AG08396 (cell line): Measurements from ENCODE around the gene PCDHA6.
A peak's percentile ranks its signal among the peaks of the same experiment; 100 is the strongest.
"Not testable (repeated sequence)": the region's sequence is repeated elsewhere in the genome, so short reads cannot be mapped to it uniquely, and the experiment has no call there.

Source experiments
- DNase-seq: peaks from one replicate; pipeline ENCODE4 v3.0.0; 2012; ENCODE audit warnings: low spot score, mixed read lengths

PCDHA6 gene

DNA sequence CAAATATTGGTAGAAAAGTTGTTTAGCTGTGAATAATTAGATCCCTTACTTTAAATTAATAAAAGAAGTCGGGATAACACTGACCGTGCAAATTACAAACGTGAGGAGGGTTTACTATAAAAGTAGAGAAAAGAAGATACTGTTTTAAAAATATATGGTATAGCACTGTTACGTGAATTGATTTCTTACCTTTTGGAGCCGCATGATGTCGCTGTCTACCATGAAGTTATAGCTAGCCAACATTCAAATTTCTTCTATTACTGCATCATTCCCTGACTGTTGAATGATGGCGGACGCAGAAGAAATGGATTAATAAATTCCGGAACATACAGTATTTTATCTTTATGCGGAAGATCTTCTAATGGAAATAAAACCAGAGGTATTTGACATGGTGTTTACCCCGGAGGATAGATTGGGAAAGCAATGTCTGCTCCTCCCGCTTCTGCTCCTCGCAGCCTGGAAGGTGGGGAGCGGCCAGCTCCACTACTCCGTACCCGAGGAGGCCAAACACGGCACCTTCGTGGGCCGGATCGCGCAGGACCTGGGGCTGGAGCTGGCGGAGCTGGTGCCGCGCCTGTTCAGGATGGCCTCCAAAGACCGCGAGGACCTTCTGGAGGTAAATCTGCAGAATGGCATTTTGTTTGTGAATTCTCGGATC is at the start of gene PCDHA6:
PCDHA6 (plus strand) TSS at position 257 of the 658 bp plus-strand sequence; CDS start at position 389, 132 bp downstream.
- DNase-seq = no peak

DNA sequence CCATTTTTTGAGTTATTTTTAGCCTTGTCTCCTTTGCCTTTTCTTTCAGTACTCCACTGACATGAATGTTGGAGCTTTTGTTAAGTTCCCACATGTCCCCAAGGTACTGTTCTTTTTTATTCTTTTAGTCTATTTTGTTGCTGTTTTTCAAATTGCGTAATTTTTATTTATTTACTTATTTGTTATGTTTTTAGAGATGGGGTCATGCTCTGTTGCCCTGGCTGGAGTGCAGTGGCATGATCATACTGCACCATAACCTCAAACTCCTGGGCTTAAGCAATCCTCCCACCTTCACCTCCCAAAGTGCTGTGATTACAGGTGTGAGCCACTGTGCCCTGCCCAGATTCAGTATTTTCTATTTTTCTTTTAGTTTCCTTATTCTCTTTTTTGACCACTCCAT is 47.2 kb upstream of the PCDHA6 start:
- no peak for DNase-seq

DNA sequence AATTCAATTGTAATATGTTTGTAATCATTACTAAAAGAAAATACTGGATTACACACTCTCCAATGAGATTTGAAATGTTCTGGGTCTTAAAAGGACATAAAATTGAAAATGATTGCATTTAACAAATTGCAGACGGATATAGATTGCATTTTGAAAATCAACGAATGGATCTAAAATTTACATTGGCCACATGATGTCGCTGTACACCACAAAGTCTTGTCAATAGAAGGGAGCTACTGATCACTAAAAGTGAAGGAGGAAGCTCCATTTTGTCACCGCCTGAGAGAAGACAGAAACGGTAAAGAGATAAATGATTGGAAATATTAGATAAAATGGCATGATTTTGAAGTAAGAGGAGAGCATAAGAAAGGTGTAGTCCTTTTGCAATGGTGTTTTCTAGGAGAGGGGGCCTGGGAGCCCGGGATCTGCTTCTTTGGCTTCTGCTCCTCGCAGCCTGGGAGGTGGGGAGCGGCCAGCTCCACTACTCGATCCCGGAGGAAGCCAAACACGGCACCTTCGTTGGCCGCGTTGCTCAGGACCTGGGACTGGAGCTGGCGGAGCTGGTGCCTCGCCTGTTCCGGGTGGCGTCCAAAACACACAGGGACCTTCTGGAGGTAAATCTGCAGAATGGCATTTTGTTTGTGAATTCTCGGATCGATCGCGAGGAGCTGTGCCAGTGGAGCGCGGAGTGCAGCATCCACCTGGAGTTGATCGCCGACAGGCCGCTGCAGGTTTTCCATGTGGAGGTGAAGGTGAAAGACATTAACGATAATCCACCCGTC is 41.7 kb upstream of the PCDHA6 start, which contains the start of gene PCDHA1:
PCDHA1 (plus strand) TSS at position 236 of the 782 bp plus-strand sequence.
- no peak for DNase-seq

DNA sequence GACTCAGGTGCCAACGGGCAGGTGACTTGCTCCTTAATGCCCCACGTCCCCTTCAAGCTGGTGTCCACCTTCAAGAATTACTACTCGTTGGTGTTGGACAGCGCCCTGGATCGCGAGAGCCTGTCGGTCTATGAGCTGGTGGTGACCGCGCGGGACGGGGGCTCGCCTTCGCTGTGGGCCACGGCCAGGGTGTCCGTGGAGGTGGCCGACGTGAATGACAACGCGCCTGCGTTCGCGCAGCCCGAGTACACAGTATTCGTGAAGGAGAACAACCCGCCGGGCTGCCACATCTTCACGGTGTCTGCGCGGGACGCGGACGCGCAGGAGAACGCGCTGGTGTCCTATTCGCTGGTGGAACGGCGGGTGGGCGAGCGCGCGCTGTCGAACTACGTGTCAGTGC is 40.3 kb upstream of the PCDHA6 start:
- not testable (repeated sequence) for DNase-seq

DNA sequence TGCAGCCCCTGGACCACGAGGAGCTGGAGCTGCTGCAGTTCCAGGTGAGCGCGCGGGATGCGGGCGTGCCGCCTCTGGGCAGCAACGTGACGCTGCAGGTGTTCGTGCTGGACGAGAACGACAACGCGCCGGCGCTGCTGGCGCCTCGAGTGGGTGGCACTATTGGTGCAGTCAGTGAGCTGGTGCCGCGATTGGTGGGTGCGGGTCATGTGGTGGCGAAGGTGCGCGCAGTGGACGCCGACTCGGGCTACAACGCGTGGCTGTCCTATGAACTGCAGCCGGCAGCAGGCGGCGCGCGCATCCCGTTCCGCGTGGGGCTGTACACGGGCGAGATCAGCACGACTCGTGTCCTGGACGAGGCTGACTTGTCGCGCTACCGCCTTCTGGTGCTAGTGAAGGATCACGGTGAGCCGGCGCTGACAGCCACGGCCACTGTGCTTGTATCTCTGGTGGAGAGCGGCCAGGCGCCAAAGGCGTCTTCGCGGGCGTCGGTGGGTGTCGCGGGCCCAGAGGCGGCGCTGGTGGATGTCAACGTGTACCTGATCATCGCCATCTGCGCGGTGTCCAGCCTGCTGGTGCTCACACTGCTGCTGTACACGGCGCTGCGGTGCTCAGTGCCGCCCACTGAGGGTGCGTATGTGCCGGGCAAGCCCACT is 39.8 kb upstream of the PCDHA6 start:
- DNase-seq = not testable (repeated sequence)

- no peak for DNase-seq
These were observed 36.7 kb upstream of the PCDHA6 start for GRCh38 chr5:140791089-140791488.

DNA sequence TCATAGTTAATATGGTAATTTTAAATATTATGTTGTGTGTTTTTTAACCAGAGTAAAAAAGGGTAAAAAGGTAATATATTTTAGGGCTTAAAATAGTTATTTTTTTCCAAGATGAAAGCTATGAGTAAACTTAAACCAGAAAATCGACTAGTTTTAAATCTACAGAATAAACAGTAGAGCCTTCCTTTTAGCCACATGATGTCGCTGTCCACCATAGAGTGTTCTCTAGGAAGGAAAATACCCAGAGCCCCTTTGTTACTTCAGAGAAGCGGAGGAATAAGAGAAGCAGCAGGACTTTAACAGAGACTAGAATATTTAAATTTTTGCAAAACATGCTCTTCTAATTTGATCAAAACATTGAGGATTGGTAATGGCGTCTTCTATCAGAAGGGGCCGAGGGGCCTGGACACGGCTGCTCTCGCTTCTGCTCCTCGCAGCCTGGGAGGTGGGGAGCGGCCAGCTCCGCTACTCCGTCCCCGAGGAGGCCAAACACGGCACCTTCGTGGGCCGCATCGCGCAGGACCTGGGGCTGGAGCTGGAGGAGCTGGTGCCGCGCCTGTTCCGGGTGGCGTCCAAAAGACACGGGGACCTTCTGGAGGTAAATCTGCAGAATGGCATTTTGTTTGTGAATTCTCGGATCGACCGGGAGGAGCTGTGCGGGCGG is 33.0 kb upstream of the PCDHA6 start, which contains the start of gene PCDHA2:
PCDHA2 (plus strand) TSS at position 258 of the 664 bp plus-strand sequence.
- DNase-seq = peak; percentile 38

- DNase-seq = peak; percentile 62
These were observed 32.5 kb upstream of the PCDHA6 start for GRCh38 chr5:140795259-140795641.

- not testable (repeated sequence) for DNase-seq
These were observed 31.6 kb upstream of the PCDHA6 start for GRCh38 chr5:140796072-140796717.

GRCh38 chr5:140796718-140797095 is 31.1 kb upstream of the PCDHA6 start:
- DNase-seq = no peak

GRCh38 chr5:140800816-140801493 is 26.8 kb upstream of the PCDHA6 start, which contains the start of gene PCDHA3:
Gene PCDHA3 (plus strand): TSS chr5:140801057.
- peak; percentile 46 for DNase-seq

- peak; percentile 61 for DNase-seq
These were observed 26.3 kb upstream of the PCDHA6 start for GRCh38 chr5:140801494-140801841.

- not testable (repeated sequence) for DNase-seq
These were observed 25.4 kb upstream of the PCDHA6 start for GRCh38 chr5:140802381-140802780.

- DNase-seq = no peak
These were observed 24.9 kb upstream of the PCDHA6 start for GRCh38 chr5:140802781-140803271.

- peak; percentile 37 for DNase-seq
These were observed 20.7 kb upstream of the PCDHA6 start, which contains the start of gene PCDHA4 for GRCh38 chr5:140806834-140807775. Gene PCDHA4 (plus strand): TSS chr5:140807068.

- DNase-seq = not testable (repeated sequence)
These were observed 19.4 kb upstream of the PCDHA6 start for GRCh38 chr5:140808241-140808888.

- no peak for DNase-seq
These were observed 18.9 kb upstream of the PCDHA6 start for GRCh38 chr5:140808889-140809291.

DNA sequence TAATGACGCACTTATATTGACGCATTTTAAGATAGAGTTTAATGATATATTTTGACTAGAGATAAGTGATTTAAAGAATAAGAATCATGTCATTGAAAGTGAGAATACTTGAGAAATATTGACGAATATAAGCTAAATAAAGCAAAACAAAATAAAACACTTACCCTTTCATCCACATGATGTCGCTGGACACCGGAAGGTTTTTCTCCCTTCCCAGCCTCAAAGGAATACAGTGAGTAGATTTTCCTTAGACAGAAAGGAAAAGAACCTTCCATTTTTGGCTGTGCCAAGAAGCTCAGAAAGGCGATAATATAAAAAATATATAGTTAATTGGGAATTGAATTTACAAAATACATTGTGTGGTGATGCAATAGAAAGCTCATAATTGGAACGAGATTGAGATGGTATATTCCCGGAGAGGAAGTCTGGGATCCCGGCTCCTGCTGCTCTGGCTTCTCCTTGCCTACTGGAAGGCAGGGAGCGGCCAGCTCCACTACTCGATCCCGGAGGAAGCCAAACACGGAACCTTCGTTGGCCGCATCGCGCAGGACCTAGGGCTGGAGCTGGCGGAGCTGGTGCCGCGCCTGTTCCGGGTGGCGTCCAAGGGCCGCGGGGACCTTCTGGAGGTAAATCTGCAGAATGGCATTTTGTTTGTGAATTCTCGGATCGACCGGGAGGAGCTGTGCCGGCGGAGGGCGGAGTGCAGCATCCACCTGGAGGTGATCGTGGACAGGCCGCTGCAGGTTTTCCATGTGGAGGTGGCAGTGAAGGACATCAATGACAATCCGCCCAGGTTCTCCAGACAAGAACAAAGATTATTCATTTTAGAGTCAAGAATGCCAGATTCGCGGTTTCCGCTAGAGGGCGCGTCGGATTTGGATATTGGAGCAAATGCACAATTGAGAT is 6.1 kb upstream of the PCDHA6 start, which contains the start of gene PCDHA5:
PCDHA5 (plus strand) TSS at position 239 of the 906 bp plus-strand sequence.
- peak; percentile 41 for DNase-seq
